Mucosa of gallbladder (tissue), 1 donor: ENCODE results near the gene DHX58. TPM values are rescaled to one million over a fixed set of nuclear protein-coding genes. Genes with fewer than 3 reads are reported as not detected.
A peak's percentile ranks its signal among the peaks of the same experiment; 100 is the strongest.

Experiments
- DNase-seq: peaks from one replicate; pipeline ENCODE4 v3.0.0-alpha.2; 2020; ENCODE audit warnings: low spot score
- total RNA-seq: library from RNA; stranded (reverse); gene quantifications from one replicate; pipeline ENCODE4 v1.2.1, GENCODE V29; 2021
- donor health status: DM: no; HTN: no; CAD: no.

The DHX58 gene
- total RNA-seq, 1 donor from 2014 or later = 26.8 TPM

GRCh38 chr17:42110301-42111264 is 1.9 kb downstream of the DHX58 start:
- DNase-seq = no peak

- no peak for DNase-seq
These were observed 3.4 kb downstream of the DHX58 start for GRCh38 chr17:42109086-42109485.

GRCh38 chr17:42107597-42108576 is 4.6 kb downstream of the DHX58 start:
- DNase-seq = peak; percentile 78

- no peak for DNase-seq
These were observed 5.4 kb downstream of the DHX58 start for GRCh38 chr17:42107124-42107523.

- DNase-seq = no peak
These were observed 6.5 kb downstream of the DHX58 start for GRCh38 chr17:42106009-42106408.

GRCh38 chr17:42104264-42104663 is 8.2 kb downstream of the DHX58 start:
- DNase-seq = no peak

GRCh38 chr17:42103221-42103954 is 9.1 kb downstream of the DHX58 start:
- DNase-seq = no peak

- DNase-seq = peak; percentile 69
These were observed 10.8 kb downstream of the DHX58 start for GRCh38 chr17:42101513-42102292.

- DNase-seq = no peak
These were observed 13.6 kb downstream of the DHX58 start for GRCh38 chr17:42098730-42099399.

GRCh38 chr17:42097691-42098631 is 14.6 kb downstream of the DHX58 start, which contains the start of gene ZNF385C:
TSS of gene ZNF385C (minus strand) at chr17:42098473. CDS start at chr17:42063056, 35,417 bp downstream.
- no peak for DNase-seq

GRCh38 chr17:42096360-42097111 is 16.0 kb downstream of the DHX58 start:
- no peak for DNase-seq

- DNase-seq = no peak
These were observed 18.0 kb downstream of the DHX58 start for GRCh38 chr17:42094375-42095069.

- DNase-seq = no peak
These were observed 19.6 kb downstream of the DHX58 start for GRCh38 chr17:42092939-42093338.

- DNase-seq = no peak
These were observed 21.3 kb downstream of the DHX58 start for GRCh38 chr17:42090964-42091790.

- no peak for DNase-seq
These were observed 23.8 kb downstream of the DHX58 start for GRCh38 chr17:42088736-42089135.
